Urothelium cell line (cell line): ENCODE results near the gene TMEM151A.
"Not testable (repeated sequence)": the region's sequence is repeated elsewhere in the genome, so short reads cannot be mapped to it uniquely, and the experiment has no call there.

Experiments used
- DNase-seq: peaks from one replicate; pipeline ENCODE4 v3.0.0; 2011; ENCODE audit warnings: low spot score, mixed read lengths
- FAIRE-seq: peaks from 2 replicates; lab custom pipeline; 2011; peaks lifted over from hg19 to GRCh38; lab: Jason Lieb, UNC

The TMEM151A gene

DNA sequence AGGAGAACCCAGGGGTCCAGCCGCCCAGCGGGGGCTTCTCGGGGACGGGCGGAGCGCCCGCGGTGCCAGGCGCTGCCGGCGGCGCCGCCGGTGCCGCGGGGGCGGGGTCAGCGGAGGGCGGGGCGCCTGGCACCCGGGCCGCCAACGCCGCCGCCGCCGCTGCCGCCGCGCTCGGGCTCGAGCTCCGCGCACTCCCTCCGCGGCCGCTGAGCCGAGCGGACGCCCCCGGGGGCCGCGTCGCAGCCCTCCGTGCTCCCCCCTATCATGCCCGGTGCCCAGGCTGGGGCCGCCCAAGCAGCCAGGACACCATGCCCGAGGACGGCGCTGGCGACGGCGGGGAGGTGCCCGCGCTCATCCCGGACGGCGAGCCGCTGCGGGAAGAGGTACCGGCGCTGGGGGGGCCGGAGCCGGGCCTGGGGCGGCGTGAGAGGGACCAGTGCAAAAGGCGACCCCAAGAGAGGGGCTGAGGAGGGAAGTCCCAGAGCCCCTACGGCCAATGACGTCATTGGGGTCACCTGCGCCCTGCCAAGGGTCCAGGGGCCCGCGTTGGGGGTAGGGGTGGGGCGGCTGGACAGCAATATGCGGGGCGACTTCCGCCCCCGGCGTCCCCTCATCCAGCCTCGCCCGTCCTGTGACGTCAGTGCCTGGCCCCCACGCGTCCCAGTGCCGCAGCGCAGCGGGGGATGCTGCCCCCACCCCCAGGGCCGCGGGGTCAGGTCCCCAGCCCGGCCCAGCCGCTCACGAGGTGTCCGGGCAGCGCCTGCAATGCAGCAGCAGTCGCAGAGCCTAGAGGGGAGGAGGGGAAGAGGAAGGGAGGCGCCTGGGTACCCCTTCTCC is at the start of gene TMEM151A:
TSS of gene TMEM151A (plus strand) at position 189 of the 837 bp plus-strand sequence. CDS start at position 309, 120 bp downstream.
- DNase-seq, result peak; percentile 48
- FAIRE-seq, result no peak

DNA sequence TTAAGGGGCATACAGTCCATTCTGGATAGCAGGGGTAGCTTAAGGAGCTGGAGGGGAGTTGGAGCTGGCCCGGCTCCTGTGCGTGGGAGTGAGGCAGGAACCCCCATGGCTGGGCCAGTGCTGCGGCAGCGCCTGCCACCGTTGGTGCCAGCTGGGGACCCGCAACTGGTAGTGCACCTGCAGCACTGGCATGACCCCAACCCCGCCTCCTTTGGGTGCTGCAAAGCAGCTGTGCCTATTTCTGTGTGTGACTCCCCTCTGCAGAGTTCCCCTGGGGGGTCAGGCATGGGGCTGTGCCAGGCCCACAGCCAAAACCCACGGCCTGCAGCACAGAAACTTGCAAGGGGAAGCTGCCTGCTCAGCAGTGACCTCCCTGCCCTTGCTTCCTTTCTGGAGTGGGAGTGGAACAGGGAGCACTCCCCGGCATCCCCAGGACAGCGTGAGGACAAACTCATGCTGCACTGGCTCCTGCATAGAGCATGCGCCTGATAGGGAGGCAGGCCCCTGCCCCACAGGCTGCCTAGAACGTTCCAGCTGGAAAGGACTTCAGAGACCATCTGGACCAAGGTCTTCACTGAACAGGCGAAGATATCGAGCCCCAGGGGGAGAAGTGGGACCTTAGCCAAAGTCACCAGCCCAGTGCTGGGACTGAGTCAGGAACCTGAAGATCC is 49.5 kb upstream of the TMEM151A start:
- DNase-seq, result no peak
- FAIRE-seq, result no peak

DNA sequence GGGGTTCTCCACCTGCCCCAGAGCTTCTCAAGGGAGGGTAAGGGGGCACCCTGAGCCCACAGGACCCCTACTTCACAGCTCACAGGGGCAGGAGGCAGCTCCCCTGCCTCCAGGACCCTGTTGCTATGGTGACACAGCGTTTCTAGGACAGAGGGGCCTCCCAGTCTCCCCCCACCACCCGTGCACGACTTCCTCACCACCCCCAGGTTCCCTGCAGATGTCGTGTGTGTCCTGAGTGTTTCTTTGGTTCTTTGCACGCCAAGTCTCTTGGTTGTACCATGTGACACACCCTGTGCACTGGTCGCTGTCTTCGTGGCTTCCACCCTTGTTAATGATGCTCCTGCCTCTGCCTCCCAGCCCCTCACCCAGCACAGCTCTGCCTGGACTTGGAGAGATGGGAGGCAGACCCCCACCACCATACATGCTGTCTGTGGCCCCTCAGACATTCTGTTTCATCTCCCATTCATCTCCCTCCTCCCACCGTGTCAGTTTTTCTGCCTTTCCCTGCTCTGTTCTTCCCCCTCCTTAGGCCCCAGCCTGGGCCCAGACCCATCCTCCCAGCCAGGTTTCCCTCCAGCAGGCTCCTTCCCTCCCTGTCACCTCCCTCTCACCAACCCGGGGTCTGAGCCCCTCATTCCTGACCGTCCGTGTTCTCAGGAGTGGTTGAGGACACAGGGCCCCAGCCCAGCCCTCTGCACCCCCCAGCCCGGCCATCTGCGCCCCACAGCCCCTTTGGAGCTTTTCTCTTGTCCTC is 47.7 kb upstream of the TMEM151A start:
- FAIRE-seq, result no peak
- DNase-seq, result no peak

DNA sequence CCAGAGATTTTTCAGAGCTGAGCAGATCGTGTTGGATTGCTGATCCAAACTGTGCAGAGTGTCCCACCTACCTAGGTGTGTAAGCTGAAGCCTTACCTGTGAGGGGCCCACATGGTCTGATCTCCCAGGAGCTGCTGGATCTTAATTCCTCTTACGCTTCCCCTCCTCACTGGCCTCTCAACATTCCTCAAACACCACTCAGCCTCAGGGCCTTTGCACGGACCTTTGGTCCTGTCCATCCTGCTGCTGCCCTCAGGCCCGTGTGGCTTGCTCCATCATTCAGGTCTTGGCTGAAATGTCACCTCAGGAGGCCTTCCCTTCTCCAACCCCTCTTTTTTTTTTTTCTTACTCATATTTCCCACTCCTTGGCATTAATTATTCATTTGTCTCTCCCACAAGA is 44.4 kb upstream of the TMEM151A start:
- FAIRE-seq (no peak), DNase-seq (no peak)

DNA sequence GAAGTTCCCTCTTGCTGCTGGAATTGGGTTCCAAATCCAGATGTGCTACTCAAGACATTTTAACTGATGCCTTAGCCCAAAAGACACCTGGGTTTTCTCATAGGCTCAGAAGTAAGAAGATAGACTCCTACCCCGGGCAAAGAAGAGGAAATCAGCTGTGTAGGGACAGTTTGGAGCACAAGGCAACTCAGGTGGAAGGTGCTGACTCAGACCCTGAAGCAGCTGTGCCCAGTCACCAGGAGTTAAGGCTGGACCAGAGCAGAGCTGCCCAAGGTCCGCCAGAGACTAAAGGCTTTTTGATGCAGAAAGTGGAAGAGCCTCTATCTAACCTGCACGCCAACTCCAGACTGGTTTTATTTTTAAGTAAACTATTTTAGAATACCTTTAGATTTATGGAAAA is 43.9 kb upstream of the TMEM151A start:
- FAIRE-seq (no peak), DNase-seq (no peak)

DNA sequence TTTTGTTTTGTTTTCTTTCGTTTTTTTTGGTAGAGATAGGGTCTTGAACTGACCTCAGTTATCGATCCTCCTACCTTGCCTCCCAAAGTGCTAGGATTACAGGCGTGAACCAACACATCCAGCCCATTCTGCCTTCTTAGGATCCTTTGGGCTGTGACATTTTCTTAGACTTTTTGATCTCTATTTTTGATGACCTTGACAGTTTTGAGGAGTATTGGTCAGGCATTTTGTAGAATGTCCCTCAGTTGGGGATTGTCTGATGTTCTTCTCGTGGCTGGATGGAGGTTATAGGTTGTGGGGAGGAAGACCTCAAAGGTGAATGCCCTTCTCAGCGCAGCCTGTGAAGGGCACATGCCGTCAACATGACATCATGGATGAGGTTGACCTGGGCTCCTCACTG is 42.8 kb upstream of the TMEM151A start:
- no peak for FAIRE-seq
- no peak for DNase-seq

GRCh38 chr11:66251809-66252208 is 39.9 kb upstream of the TMEM151A start:
- FAIRE-seq (no peak), DNase-seq (no peak)

GRCh38 chr11:66253081-66253480 is 38.6 kb upstream of the TMEM151A start:
- not testable (repeated sequence) for FAIRE-seq, DNase-seq

GRCh38 chr11:66258473-66258893 is 33.2 kb upstream of the TMEM151A start:
- FAIRE-seq (no peak), DNase-seq (peak; percentile 21)

GRCh38 chr11:66259225-66259624 is 32.5 kb upstream of the TMEM151A start:
- DNase-seq, result no peak
- FAIRE-seq, result no peak

GRCh38 chr11:66259956-66260355 is 31.7 kb upstream of the TMEM151A start:
- FAIRE-seq (no peak), DNase-seq (no peak)

DNA sequence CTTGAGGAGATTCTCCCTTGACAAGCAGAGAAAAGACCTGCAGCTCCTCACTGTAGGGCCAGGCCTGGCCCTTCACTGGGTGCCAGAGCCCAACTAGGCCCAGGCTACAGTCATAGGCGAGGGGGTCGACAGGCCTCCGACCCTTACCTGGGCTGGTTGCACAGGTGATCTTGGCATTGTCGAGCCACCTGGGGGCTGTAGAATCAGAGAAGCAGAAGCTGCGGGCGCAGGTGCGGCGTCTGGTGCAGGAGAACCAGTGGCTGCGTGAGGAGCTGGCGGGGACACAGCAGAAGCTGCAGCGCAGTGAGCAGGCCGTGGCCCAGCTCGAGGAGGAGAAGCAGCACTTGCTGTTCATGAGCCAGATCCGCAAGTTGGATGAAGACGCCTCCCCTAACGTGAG is 30.1 kb upstream of the TMEM151A start:
- FAIRE-seq (no peak), DNase-seq (no peak)

- DNase-seq, result no peak
- no peak for FAIRE-seq
These were observed 29.5 kb upstream of the TMEM151A start for GRCh38 chr11:66262191-66262590.

DNA sequence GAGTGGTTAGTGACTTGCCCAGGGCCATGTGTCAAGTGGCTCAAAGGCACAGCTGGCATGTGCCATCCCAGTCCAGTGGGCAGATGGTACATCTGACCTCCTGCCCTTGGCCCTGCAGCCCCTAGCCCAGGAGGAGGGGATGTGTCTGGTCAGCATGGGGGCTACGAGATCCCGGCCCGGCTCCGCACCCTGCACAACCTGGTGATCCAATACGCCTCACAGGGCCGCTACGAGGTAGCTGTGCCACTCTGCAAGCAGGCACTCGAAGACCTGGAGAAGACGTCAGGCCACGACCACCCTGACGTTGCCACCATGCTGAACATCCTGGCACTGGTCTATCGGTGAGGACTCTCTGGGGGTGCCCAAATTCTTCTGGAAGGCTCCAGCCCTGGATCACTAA is 29.0 kb upstream of the TMEM151A start:
- FAIRE-seq, result no peak
- DNase-seq, result no peak

DNA sequence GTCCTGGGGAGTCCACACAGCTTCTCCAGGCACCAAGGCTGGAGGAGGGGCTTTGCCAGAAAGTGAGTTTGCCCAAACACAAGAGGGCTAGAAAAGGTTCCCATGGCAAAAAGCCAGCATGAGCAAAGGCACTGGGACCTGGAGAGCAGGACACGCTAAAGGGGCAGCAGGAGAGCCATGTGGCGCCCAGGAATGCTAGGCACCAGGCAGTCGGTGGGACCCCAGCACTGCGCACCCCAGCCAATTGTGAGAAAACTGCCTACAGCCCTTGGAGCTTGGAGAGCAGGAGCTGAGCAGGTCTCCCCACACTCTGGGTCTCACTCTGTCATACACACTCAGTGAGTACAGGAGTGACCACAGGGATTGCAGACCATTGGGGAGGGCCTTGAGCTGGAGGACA is 28.5 kb upstream of the TMEM151A start:
- DNase-seq (no peak), FAIRE-seq (no peak)

DNA sequence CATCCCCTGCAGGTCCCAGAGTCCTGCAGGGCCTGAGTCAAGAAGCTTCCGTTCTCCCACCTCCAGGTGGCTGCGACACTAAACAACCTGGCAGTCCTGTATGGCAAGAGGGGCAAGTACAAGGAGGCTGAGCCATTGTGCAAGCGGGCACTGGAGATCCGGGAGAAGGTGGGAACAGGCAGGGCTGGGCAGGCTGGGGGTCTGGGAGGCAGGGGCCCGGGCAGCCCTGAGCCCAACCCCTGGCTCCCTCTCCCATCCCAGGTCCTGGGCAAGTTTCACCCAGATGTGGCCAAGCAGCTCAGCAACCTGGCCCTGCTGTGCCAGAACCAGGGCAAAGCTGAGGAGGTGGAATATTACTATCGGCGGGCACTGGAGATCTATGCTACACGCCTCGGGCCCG is 27.9 kb upstream of the TMEM151A start:
- FAIRE-seq, result no peak
- no peak for DNase-seq

DNA sequence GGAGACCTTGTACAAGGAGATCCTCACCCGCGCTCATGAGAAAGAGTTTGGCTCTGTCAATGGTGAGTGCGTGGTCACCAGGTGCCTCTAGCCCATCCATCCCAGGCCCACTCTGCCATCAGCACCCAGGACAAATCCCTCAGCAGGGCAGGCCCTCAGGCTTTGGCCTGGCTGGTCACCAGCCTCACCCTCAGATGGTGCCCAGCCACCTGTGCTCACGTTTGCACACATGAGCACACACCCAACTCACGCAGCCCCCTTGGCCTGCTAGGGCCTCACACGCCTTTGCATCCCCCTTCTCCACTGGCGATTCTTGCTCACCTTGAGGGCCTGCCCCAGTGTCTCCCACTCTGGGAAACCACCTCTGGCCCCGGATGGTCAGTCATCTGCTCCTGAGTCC is 27.3 kb upstream of the TMEM151A start:
- DNase-seq (no peak), FAIRE-seq (peak; percentile 30)

GRCh38 chr11:66264914-66265313 is 26.8 kb upstream of the TMEM151A start:
- FAIRE-seq (no peak), DNase-seq (no peak)

- FAIRE-seq (no peak), DNase-seq (no peak)
These were observed 25.9 kb upstream of the TMEM151A start for GRCh38 chr11:66265531-66266377.

GRCh38 chr11:66266378-66267038 is 25.2 kb upstream of the TMEM151A start:
- DNase-seq, result no peak
- FAIRE-seq, result no peak
